Stomach smooth muscle (tissue), 2 donors: Measurements from ENCODE around the gene NANOS3.
A peak's percentile ranks its signal among the peaks of the same experiment; 100 is the strongest.
"Not testable (repeated sequence)": the region's sequence is repeated elsewhere in the genome, so short reads cannot be mapped to it uniquely, and the experiment has no call there.

ENCODE experiments used
- H3K27ac ChIP-seq: one replicate; pipeline ENCODE4 v1.7.0; 2013; ENCODE audit warnings: mild to moderate bottlenecking, low read length, inconsistent platforms
- H3K27me3 ChIP-seq, 2 donors: one replicate each; pipeline ENCODE4 v1.7.0; 2013; ENCODE audit warnings: low read length in 2 of 2; ENCODE audit not compliant: insufficient read depth in 2 of 2, control insufficient read depth in 1 of 2
- H3K36me3 ChIP-seq, 2 donors: one replicate each; pipeline ENCODE4 v1.7.0; 2013; ENCODE audit warnings: low read length in 2 of 2; ENCODE audit not compliant: control insufficient read depth in 2 of 2, insufficient read depth in 2 of 2
- H3K4me1 ChIP-seq: one replicate; pipeline ENCODE4 v1.7.0; 2013; ENCODE audit warnings: low read length; ENCODE audit not compliant: control insufficient read depth, insufficient read depth
- H3K4me3 ChIP-seq, 2 donors: one replicate each; pipeline ENCODE4 v1.7.0; 2013; ENCODE audit warnings: low read length in 2 of 2
- H3K9ac ChIP-seq, 2 donors: one replicate each; pipeline ENCODE4 v1.7.0; 2013; ENCODE audit warnings: low read length in 2 of 2, mild to moderate bottlenecking in 1 of 2
- H3K9me3 ChIP-seq, 2 donors: one replicate each; pipeline ENCODE4 v1.7.0; 2013; ENCODE audit warnings: low read length in 2 of 2; ENCODE audit not compliant: control insufficient read depth in 2 of 2
- donor health status: healthy.
- donor health status: Pancreatic carcinoma.

Gene NANOS3

GRCh38 chr19:13846557-13847406 is 30.2 kb upstream of the NANOS3 start:
- peak overlapping the region; percentile 53 to 72 for H3K4me3 ChIP-seq
- no peaks in the 10 kb centered on the region for H3K9me3 ChIP-seq
- peak overlapping the region; percentile 100 for H3K27ac ChIP-seq
- H3K36me3 ChIP-seq, result no peaks in the 10 kb centered on the region
- peak overlapping the region; percentile 91 to 97 for H3K9ac ChIP-seq
- peaks cover 73% of the 10 kb centered on the region for H3K4me1 ChIP-seq
- H3K27me3 ChIP-seq, result no peaks in the 10 kb centered on the region

DNA sequence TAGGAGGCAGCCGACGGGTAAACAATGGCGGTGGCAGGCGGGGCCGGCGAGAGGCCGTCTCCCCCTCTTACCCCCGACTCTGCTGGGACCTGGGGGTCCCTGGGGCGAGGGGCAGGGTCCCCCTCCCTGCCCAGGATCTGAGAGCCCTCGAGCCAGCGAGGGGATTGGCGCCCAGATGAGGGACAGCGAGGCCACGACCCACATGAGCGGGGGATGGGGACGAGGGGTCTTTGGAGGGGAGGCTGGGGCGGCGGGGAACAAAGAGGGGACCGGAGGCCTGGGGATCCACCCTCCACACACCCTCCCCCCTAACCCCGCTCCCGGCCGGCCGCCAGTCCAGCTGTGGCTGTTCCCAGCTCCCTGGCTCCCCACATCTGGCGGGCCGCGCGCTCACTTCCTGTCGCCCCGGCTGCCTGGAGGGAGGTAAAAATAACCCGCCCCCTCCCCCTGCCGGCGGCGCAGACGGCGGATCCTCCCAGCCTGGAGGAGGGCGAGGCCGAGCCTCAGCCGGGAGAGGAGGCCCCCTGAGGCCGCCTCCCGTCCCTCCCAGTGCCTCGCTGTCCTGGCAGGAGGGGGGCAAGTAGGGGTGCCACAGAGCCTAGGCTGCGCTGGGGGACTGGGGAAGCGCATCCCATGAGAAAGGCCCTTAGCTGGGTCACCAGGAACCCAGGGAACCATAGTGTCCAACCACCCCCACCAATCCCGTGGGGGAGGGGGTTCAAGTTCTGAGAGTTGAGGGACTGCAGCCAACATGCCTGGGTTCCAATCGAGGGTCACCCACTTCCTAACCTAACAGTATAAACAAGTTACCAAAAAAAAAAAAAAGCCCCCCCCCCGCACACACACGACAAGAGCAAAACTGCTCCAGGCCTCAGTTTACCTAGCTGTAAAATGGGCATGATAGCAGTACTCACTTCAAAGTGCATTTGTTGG is 29.3 kb upstream of the NANOS3 start:
- H3K27ac ChIP-seq, result peak overlapping the region; percentile 100
- H3K4me3 ChIP-seq, result peak overlapping the region; percentile 53 to 72
- H3K4me1 ChIP-seq, result peaks cover 77% of the 10 kb centered on the region
- peak overlapping the region; percentile 91 to 97 for H3K9ac ChIP-seq
- H3K27me3 ChIP-seq, result no peaks in the 10 kb centered on the region
- H3K9me3 ChIP-seq, result no peaks in the 10 kb centered on the region
- H3K36me3 ChIP-seq, result no peaks in the 10 kb centered on the region

GRCh38 chr19:13848340-13848677 is 28.6 kb upstream of the NANOS3 start:
- Histone ChIP-seq H3K4me1 (peaks cover 72% of the 10 kb centered on the region), H3K36me3 (no peaks in the 10 kb centered on the region), H3K9me3 (no peaks in the 10 kb centered on the region), H3K9ac (peak overlapping the region; percentile 64 to 97), H3K27me3 (no peaks in the 10 kb centered on the region), H3K27ac (peak overlapping the region; percentile 100), H3K4me3 (no peak overlapping the region)

DNA sequence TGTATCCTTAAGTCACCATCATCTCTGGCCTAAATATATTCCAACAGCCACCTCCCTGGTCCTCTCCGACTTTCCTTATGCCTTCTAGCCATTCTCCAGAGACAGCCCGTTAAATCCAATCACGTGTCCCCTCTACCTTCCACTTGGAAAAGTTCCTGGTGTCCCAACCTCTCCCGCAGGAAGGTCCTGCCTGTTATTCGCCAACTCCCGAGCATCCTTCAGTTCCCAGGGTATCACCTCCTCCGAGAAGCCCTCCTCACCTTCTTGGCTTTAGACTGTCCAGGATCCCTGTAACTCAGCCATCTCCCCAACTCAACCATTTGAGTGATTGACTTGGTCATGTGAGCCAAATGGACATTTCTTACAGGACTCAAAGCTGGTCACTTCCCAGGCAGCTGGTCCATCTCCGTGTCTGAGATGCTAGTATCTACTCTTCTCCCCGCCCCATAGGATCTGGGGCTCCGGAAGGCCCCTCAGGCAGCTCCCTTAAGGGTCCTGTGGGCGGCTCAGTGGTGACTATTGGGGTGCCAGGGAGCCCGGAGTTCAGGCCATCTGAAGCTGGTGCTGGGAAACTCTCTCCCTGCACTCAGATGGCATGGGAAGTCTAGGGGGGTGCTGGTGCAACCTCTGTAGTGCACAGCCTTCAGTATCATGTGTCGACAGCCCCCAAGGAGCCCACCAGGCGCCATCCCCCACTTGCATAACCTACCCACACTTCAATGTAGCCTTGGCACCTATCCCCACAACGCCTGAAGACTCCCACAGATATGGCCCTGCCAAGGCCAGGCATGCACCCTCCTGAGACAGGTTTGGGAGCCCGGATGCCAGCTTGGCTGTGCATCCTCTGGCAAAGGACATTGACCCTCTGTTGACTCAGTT is 27.9 kb upstream of the NANOS3 start:
- Histone ChIP-seq H3K27ac (peak overlapping the region; percentile 100), H3K36me3 (no peaks in the 10 kb centered on the region), H3K4me1 (peaks cover 65% of the 10 kb centered on the region), H3K9me3 (no peaks in the 10 kb centered on the region), H3K9ac (no peak overlapping the region), H3K4me3 (no peak overlapping the region), H3K27me3 (no peaks in the 10 kb centered on the region)

GRCh38 chr19:13849991-13850909 is 26.7 kb upstream of the NANOS3 start:
- Histone ChIP-seq H3K27ac (peak overlapping the region; percentile 99), H3K9ac (peak overlapping the region; percentile 79 to 90), H3K4me3 (peak overlapping the region; percentile 64 to 69), H3K9me3 (no peaks in the 10 kb centered on the region), H3K36me3 (no peaks in the 10 kb centered on the region), H3K27me3 (no peaks in the 10 kb centered on the region), H3K4me1 (peaks cover 57% of the 10 kb centered on the region)

GRCh38 chr19:13850910-13851733 is 25.8 kb upstream of the NANOS3 start:
- peak overlapping the region; percentile 79 to 90 for H3K9ac ChIP-seq
- peaks cover 54% of the 10 kb centered on the region for H3K4me1 ChIP-seq

GRCh38 chr19:13851734-13852114 is 25.2 kb upstream of the NANOS3 start:
- peak overlapping the region; percentile 15 to 22 for H3K4me3 ChIP-seq
- H3K9me3 ChIP-seq, result not testable (repeated sequence)

More at GRCh38 chr19:13850910-13851733, 25.8 kb upstream of the NANOS3 start:
- no peaks in the 10 kb centered on the region for H3K36me3 ChIP-seq
- no peaks in the 10 kb centered on the region for H3K27me3 ChIP-seq
- peak overlapping the region; percentile 99 for H3K27ac ChIP-seq
- H3K4me3 ChIP-seq, result peak overlapping the region; percentile 64 to 69
- no peaks in the 10 kb centered on the region for H3K9me3 ChIP-seq

GRCh38 chr19:13852171-13852707 is 24.7 kb upstream of the NANOS3 start:
- H3K36me3 ChIP-seq, H3K27ac ChIP-seq, H3K9me3 ChIP-seq, H3K27me3 ChIP-seq, H3K4me3 ChIP-seq, H3K9ac ChIP-seq: not testable (repeated sequence)
- peaks cover 43% of the 10 kb centered on the region for H3K4me1 ChIP-seq

More at GRCh38 chr19:13851734-13852114, 25.2 kb upstream of the NANOS3 start:
- peak overlapping the region; percentile 99 for H3K27ac ChIP-seq
- H3K36me3 ChIP-seq, H3K27me3 ChIP-seq: not testable (repeated sequence)
- H3K4me1 ChIP-seq, result peaks cover 48% of the 10 kb centered on the region
- peak overlapping the region; percentile 75 to 79 for H3K9ac ChIP-seq

DNA sequence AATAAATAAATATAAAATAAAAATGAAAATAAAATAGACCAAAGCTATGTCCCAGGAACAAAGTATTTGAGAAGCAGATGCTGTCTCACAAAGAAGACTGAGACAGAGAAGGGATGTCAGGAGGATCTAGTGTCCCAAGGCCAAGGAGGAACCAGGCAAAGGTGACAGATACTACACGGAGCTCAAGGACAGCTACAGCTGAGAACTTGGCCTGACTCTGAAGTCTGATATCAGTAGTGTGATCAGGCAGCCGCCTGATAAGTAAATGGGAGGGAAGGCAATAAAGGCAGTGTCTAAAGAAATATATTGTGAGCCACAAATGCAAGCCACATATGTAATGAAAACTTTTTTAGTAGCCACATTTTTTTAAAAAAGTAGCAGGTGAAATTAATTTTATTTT is 20.4 kb upstream of the NANOS3 start:
- H3K27ac ChIP-seq, result no peak overlapping the region
- no peak overlapping the region for H3K9ac ChIP-seq
- H3K4me1 ChIP-seq, result peaks cover 11% of the 10 kb centered on the region
- H3K27me3 ChIP-seq, result no peaks in the 10 kb centered on the region
- no peaks in the 10 kb centered on the region for H3K36me3 ChIP-seq
- no peak overlapping the region for H3K4me3 ChIP-seq
- no peaks in the 10 kb centered on the region for H3K9me3 ChIP-seq
